ENCODE measurements around the gene SNX27.

DNA sequence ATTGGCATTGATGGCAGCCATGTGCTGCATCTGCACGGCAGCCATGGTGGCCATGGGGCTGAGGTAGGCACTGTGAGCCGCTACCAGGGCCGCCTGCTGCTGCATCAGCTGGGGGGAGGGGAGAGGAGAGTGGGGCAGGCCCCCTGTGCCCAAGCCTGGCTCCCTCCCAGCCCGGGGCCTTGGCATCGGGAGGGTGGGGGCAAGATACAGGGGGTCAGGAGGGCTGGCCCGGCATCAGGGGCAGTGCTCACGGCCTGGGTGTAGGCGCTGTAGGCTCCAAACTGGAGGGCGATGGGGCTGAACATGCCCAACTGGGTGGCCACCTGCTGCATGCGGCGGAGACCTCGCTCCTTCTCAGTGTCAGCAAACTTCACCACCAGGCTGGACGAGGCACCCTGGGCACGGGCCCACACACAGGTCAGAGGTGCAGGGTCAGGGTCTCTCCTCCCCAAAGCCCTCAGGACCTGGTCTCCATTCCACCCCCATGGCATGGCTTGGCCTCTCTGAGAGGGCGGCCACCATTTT lies 95.8 kb downstream of the SNX27 start:
- TF ChIP-seq POLR2A (IDR thresholded peaks at IDR 0.05) = no peak
- TF ChIP-seq, protein P1, sequence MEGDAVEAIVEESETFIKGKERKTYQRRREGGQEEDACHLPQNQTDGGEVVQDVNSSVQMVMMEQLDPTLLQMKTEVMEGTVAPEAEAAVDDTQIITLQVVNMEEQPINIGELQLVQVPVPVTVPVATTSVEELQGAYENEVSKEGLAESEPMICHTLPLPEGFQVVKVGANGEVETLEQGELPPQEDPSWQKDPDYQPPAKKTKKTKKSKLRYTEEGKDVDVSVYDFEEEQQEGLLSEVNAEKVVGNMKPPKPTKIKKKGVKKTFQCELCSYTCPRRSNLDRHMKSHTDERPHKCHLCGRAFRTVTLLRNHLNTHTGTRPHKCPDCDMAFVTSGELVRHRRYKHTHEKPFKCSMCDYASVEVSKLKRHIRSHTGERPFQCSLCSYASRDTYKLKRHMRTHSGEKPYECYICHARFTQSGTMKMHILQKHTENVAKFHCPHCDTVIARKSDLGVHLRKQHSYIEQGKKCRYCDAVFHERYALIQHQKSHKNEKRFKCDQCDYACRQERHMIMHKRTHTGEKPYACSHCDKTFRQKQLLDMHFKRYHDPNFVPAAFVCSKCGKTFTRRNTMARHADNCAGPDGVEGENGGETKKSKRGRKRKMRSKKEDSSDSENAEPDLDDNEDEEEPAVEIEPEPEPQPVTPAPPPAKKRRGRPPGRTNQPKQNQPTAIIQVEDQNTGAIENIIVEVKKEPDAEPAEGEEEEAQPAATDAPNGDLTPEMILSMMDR (IDR thresholded peaks at IDR 0.05) = no peak

All from right lobe of liver (tissue), 4 donors.